NCI-H2107 (cell line): ENCODE measurements around the gene SYVN1.
A peak's percentile ranks its signal among the peaks of the same experiment; 100 is the strongest.
"Not testable (repeated sequence)": the region's sequence is repeated elsewhere in the genome, so short reads cannot be mapped to it uniquely, and the experiment has no call there.

Experiments
- DNase-seq: peaks from one replicate; lab custom pipeline; 2025; lab: John Stamatoyannopoulos, UW

SYVN1 gene

GRCh38 chr11:65134240-65134951 is at the start of gene SYVN1:
Gene SYVN1, minus strand, starts transcription at chr11:65134519. Its CDS starts 918 bp downstream, at chr11:65133601.
- peak; percentile 69 for DNase-seq

DNA sequence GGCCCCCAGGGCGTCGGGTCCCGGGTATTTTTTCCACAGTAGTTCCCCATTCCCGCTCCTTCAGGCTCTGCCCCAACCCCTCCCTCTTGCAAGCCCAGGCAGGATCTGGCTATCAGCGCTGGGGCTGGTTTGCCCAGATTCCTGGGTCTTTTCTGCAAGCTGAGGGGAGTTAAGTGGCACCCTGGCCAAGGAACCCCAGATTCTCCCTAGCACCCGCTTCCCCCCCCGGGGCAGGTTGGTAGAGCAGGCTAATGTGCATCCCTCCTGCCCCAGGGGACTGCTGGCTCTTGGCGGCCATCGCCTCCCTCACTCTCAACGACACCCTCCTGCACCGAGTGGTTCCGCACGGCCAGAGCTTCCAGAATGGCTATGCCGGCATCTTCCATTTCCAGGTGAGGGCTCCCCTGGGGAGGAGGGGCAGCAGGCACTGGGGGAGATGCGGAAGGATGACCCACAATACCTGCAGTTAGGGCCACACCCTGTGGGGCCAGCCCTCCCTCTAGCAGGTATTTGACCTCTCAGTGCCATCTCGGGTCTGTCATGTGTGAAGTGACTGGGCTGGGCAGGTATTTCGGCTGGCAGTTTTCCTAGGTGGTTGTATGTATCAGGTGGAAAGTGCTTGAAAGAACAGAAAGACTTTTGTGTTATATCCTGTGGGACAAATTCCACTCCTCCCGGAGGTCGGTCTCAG is 49.0 kb upstream of the SYVN1 start:
- DNase-seq, result no peak

- no peak for DNase-seq
Observed at GRCh38 chr11:65182258-65183170, 48.2 kb upstream of the SYVN1 start.

DNA sequence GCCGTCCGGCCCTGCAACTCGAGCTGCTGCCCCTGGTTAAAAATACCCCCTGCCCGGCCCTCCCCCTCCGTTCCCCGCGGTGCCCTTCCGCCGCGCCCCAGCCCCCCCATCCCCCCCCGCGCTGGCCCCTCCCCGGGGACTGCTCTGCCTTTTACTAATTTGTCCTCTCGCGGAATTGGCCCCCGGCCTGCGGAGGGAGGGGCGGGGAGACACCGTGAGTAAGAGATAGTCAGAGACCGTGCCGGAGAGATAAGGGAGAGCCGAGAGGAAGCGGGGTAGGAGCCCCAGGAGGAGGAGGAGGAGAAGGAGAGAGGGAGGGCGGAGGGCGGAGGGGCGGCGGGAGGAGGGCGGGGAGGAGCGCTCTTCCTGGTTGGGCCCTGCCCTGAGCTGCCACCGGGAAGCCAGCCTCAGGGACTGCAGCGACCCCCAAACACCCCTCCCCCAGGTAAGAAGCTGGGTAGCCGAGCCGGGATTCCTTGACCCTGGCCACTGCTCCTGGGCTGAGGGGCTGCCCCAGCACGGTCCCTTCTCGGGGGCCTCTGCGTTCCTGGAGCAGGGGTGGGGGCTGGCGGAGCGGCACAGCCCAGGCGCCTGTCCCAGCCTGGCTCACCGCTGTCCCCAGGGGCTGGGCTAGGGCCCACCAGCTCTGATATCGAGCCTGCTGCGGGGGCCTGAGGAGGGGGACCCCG is 47.4 kb upstream of the SYVN1 start, which contains the start of gene CAPN1:
Gene CAPN1, plus strand, starts transcription at position 360 of the 689 bp plus-strand sequence. CDS start 774 bp downstream, outside the sequence.
- no peak for DNase-seq

DNA sequence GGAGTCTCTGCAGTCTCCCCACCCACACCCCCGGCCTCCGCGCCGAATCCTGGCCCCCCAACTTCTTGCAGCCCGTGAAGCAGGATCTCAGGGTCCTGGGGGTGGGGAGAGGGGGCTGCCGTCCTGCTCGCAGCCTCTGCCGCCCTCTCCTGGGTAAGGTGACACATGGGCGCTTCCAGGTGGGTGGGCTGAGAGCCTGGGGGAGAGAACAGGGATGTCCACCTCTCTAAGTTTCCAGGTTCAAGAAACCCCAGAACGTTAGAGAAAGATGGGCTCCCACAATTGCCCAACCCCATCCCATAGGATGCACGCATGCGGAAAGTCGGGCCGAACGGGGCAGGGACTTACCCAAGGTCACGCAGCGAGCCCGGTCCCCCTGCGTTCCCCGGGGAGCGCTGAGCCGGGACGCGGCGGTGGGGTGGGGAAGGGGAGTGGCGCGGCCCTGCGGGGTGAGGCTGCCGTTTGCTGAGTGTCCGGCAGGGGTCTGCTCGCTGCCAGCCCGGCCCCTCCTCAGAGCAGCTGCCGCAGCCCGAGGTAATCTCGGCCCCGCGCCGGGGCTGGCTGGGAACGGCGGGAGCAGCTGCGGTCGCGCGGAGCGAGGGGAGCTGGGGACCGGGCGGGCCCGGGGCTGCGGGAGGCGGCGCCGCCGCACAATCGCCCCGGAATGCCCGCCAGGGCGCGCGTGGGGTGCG is 46.7 kb upstream of the SYVN1 start:
- DNase-seq, result no peak

GRCh38 chr11:65174571-65175010 is 40.3 kb upstream of the SYVN1 start:
- DNase-seq, result not testable (repeated sequence)

DNA sequence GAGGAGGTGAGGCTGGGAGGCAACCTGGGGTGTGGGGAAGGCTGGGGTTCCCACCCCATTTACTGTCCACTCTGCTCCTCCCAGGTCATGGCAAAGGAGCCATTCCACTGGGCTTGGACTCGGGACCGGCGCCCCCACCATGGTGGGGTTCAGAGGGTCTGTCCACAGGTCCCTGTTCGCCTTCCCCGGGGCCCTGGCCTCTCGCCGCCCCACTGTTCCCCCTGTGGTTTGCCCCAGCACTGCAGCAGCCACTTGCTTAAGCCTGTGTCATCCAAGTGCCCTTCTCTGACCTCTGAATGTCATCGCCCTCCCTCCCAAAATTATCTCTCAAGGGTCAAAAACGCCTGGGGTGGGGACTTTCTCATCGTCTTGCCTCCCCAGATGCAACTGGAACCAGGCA is 38.3 kb upstream of the SYVN1 start:
- DNase-seq, result no peak

DNA sequence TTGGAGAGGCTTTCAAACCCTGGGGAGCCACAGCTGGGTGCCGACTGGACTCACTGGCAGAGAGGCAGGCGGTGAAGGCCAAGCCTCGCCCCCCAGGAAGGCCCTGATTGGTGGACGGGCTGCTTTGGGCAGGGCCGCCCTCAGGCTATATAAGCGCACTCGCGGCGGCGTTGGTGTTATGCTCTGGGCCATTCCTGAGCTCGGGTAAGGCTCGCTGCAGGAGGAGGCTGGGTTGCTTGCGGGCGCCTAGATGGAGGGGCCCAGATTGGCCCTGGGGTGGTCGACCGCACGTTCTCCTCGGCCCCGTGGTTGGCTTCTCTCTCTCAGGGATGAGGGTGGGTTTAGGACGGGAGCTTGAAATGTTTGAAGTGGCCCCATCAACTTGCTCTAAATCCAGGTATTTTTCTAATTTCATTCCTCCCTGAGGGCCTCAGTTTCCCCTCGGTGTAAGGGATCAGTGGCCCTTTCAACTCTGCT is 35.8 kb upstream of the SYVN1 start, which contains the start of gene SPDYC:
Gene SPDYC, plus strand, starts transcription at position 176 of the 477 bp plus-strand sequence. CDS start 1,125 bp downstream, outside the sequence.
- DNase-seq, result no peak

DNA sequence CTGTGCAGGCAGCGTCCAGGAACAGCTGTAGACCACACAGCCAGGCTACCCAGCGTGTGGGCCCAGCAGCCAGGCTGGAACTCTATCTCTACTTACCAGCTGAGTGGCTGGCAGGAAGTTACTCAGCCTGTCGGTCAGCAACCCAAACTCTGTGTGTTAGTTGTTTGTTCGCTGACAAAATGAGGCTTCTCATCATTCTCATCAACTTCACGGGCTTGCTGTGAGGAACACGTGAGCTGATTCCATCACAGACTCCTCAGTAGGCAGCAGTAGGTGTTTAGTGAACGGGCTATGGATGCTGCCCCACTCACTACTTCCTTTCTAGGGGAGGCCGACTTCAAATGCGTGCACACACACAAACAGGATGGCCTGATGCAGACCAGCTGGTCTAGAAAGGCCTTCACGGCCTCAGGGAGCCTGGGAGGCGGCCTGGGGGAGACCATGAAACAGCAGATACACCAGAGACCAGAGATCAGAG is 34.9 kb upstream of the SYVN1 start:
- no peak for DNase-seq

GRCh38 chr11:65167656-65168055 is 33.3 kb upstream of the SYVN1 start:
- no peak for DNase-seq

GRCh38 chr11:65166893-65167292 is 32.6 kb upstream of the SYVN1 start:
- DNase-seq, result no peak

- no peak for DNase-seq
Observed at GRCh38 chr11:65165410-65166317, 31.3 kb upstream of the SYVN1 start.

DNA sequence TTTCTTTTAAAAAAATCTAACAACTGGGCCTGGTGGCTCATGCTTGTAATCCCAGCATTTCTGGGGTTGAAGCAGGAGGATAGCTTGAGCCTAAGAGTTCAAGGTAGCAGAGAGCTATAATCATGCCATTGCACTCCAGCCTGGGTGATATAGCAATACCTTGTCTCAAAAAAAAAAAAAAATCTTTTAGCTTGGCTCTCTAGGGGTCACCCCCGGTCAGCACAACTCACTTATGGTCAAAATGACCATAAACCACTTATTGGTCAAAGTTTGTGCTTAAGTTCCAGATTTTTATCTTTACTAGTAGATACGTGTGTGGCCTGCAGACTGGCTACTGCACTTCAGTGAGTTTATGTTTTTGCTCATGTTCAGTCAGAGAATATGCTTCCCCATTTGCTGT is 29.4 kb upstream of the SYVN1 start:
- DNase-seq, result no peak

DNA sequence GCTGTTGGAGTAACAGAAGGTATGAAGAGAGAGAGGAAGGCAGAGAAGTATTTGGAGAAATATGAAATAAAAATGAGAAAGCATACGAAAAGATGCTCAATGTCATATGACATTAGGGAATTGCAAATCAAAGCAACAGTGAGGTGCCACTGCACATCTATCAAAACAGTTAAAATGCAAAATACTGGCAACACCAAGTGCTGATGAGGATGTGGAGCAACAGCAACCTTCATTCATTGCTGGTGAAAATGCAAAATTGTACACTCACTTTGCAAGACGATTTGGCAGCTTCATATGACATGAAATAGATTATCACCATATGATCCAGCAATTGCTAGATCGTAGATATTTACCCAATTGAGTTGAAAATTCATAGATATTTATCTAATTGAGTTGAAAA is 26.3 kb upstream of the SYVN1 start:
- no peak for DNase-seq

GRCh38 chr11:65159012-65159411 is 24.7 kb upstream of the SYVN1 start:
- DNase-seq, result no peak

DNA sequence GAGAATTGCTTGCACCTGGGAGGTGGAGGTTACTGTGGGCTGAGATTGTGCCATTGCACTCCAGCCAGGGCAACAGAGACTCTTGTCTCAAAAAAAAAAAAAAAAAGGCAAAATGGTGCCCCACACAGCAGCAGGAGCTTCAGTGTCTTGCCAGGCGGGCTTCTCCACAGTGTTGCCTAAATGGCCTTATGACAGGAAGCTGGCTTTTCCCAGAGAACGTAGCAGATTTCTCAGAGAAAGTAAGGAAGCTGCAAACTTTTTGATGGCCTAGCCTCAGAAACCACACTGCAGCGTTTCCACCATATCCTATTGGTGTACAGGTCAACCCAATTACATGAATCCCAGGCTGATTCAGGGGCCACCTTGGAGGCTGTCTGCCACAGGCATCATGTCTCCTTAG is 23.0 kb upstream of the SYVN1 start:
- no peak for DNase-seq

- DNase-seq, result no peak
Observed at GRCh38 chr11:65156926-65157325, 22.6 kb upstream of the SYVN1 start.

DNA sequence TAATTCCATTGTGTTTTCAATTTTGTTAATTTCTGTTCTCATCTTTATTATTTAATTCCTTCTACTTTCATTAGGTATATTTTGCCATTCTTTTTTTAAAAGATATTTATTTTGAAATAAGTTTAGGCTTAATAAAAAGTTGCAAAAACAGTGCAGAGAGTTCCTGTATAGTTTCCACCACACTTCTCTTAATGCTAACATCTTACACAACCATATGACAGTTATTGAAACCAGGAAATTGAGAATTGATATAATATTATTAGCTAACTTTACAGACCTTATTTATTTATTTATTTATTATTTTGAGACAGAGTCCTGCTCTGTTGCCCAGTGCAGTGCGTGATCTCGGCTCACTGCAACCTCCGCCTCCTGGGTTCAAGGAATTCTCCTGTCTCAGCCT is 21.9 kb upstream of the SYVN1 start:
- DNase-seq, result no peak

GRCh38 chr11:65152122-65152521 is 17.8 kb upstream of the SYVN1 start:
- DNase-seq, result no peak
